CD4-positive, alpha-beta T cell treated with Interleukin-12 subunit alpha and Interleukin-12 subunit beta, for 1 hour (primary cell): Measurements from ENCODE around the gene TMEM167B.
"Not testable (repeated sequence)": the region's sequence is repeated elsewhere in the genome, so short reads cannot be mapped to it uniquely, and the experiment has no call there.

Experiments used
- DNase-seq: peaks from one replicate; pipeline ENCODE4 v3.0.0-alpha.2; 2020

The TMEM167B gene

GRCh38 chr1:109090196-109091077 is at the start of gene TMEM167B:
Gene TMEM167B, plus strand, starts transcription at chr1:109090764. Its CDS starts 109 bp downstream, at chr1:109090873.
- peak; percentile 90 for DNase-seq

- DNase-seq: no peak
Observed at GRCh38 chr1:109040989-109041620, 49.5 kb upstream of the TMEM167B start.

GRCh38 chr1:109041621-109042468 is 48.7 kb upstream of the TMEM167B start, which contains the start of gene WDR47:
Gene WDR47, minus strand, starts transcription at chr1:109042102. Its CDS starts 18,590 bp downstream, at chr1:109023512.
- peak; percentile 97 for DNase-seq

GRCh38 chr1:109045595-109045994 is 45.0 kb upstream of the TMEM167B start:
- no peak for DNase-seq

- no peak for DNase-seq
Observed at GRCh38 chr1:109046671-109047070, 43.9 kb upstream of the TMEM167B start.

GRCh38 chr1:109047339-109047738 is 43.2 kb upstream of the TMEM167B start:
- DNase-seq: no peak

- DNase-seq: no peak
Observed at GRCh38 chr1:109048335-109048734, 42.2 kb upstream of the TMEM167B start.

GRCh38 chr1:109050228-109050995 is 40.2 kb upstream of the TMEM167B start:
- no peak for DNase-seq

- DNase-seq: not testable (repeated sequence)
Observed at GRCh38 chr1:109052145-109052544, 38.4 kb upstream of the TMEM167B start.

- no peak for DNase-seq
Observed at GRCh38 chr1:109056064-109056463, 34.5 kb upstream of the TMEM167B start.

- DNase-seq: no peak
Observed at GRCh38 chr1:109059026-109059425, 31.5 kb upstream of the TMEM167B start.

- no peak for DNase-seq
Observed at GRCh38 chr1:109060707-109061106, 29.9 kb upstream of the TMEM167B start.

- DNase-seq: no peak
Observed at GRCh38 chr1:109061183-109061582, 29.4 kb upstream of the TMEM167B start.

GRCh38 chr1:109065137-109065536 is 25.4 kb upstream of the TMEM167B start:
- no peak for DNase-seq

GRCh38 chr1:109067883-109068282 is 22.7 kb upstream of the TMEM167B start:
- no peak for DNase-seq

GRCh38 chr1:109069294-109069693 is 21.3 kb upstream of the TMEM167B start:
- no peak for DNase-seq

- DNase-seq: peak; percentile 89
Observed at GRCh38 chr1:109075531-109076490, 14.8 kb upstream of the TMEM167B start, which contains the start of gene TAF13. Gene TAF13, minus strand, starts transcription at chr1:109076003. Its CDS starts 56 bp downstream, at chr1:109075947.

GRCh38 chr1:109078317-109078716 is 12.2 kb upstream of the TMEM167B start:
- no peak for DNase-seq

- no peak for DNase-seq
Observed at GRCh38 chr1:109079240-109079622, 11.3 kb upstream of the TMEM167B start.

GRCh38 chr1:109080441-109081082 is 10.0 kb upstream of the TMEM167B start:
- no peak for DNase-seq
